ENCODE data around the gene CCDC188.

CCDC188 gene

GRCh38 chr22:20101638-20102037 is 49.2 kb downstream of the CCDC188 start:
- no peak for DNase-seq

- DNase-seq, result no peak
Observed at GRCh38 chr22:20099099-20099711, 51.6 kb downstream of the CCDC188 start.

Measured in NCI-H1417 treated with DMSO at 0.1 percent for 48 hours (cell line).